K562 (cell line): ENCODE data around the gene ORAI3. TPM values are rescaled to one million over a fixed set of nuclear protein-coding genes. Genes with fewer than 3 reads are reported as not detected.
A peak's percentile ranks its signal among the peaks of the same experiment; 100 is the strongest.

Experiments used
- CBFA2T3 ChIP-seq: fragments of 450-650 bp; IDR thresholded peaks from 2 replicates; pipeline ENCODE4 v1.6.1; 2017
- CBX1 ChIP-seq: sonication (generic); IDR thresholded peaks from 2 replicates; pipeline ENCODE4 v1.6.1; 2016; ENCODE audit warnings: antibody characterized with exemption, low read depth, mild to moderate bottlenecking
- MBD2 ChIP-seq: sonication (generic); IDR thresholded peaks from 2 replicates; pipeline ENCODE4 v1.6.1; 2016; ENCODE audit warnings: low read depth, borderline replicate concordance
- MCM5 ChIP-seq: fragments of 450-650 bp; IDR thresholded peaks from 2 replicates; pipeline ENCODE4 v1.6.1; 2016; ENCODE audit warnings: low read depth
- MTA1 ChIP-seq: fragments of 450-650 bp; IDR thresholded peaks from 2 replicates; pipeline ENCODE4 v1.6.1; 2017; ENCODE audit warnings: borderline replicate concordance
- MYNN ChIP-seq, 2 experiments: sonication (generic); formaldehyde crosslinking in 1 of 2; IDR thresholded peaks; 2 replicates each; pipeline versions ENCODE4 v1.5.0 to v1.6.1; 2016 to 2020; ENCODE audit warnings: antibody characterized with exemption in 1 of 2, missing genetic modification reagents in 1 of 2
- NFIX ChIP-seq: fragments of 250-450 bp; sonication (Bioruptor Pico); IDR thresholded peaks from 2 replicates; pipeline ENCODE4 v1.4.0; 2020; ENCODE audit warnings: low read depth, mild to moderate bottlenecking, moderate library complexity
- POLR2A ChIP-seq: fragments of 450-650 bp; conservative IDR thresholded peaks from 2 replicates; pipeline ENCODE4 v1.6.1; 2016
- RBM17 ChIP-seq: fragments of 200-400 bp; formaldehyde crosslinking; IDR thresholded peaks from 2 replicates; pipeline ENCODE4 v1.6.1; 2017; ENCODE audit warnings: low read depth, mild to moderate bottlenecking, low read length, borderline replicate concordance
- SAFB ChIP-seq: fragments of 200-400 bp; formaldehyde crosslinking; IDR thresholded peaks from 2 replicates; pipeline ENCODE4 v1.6.1; 2017; ENCODE audit warnings: low read depth, low read length, borderline replicate concordance
- SMAD1 ChIP-seq: fragments of 150-350 bp; IDR thresholded peaks from 2 replicates; pipeline ENCODE4 v1.6.1; 2014; ENCODE audit warnings: low read length, low read depth; ENCODE audit not compliant: partially characterized antibody
- SMAD4 ChIP-seq: fragments of 250-450 bp; sonication (Bioruptor Pico); conservative IDR thresholded peaks from 2 replicates; pipeline ENCODE4 v1.8.0; 2021; ENCODE audit warnings: inconsistent platforms, mild to moderate bottlenecking, moderate library complexity
- SOX6 ChIP-seq: fragments of 450-650 bp; IDR thresholded peaks from 2 replicates; pipeline ENCODE4 v1.6.1; 2014; ENCODE audit warnings: mild to moderate bottlenecking
- TAL1 ChIP-seq: fragments of 450-650 bp; IDR thresholded peaks from 2 replicates; pipeline ENCODE4 v1.6.1; 2016; ENCODE audit warnings: mild to moderate bottlenecking
- XRCC4 ChIP-seq: IDR thresholded peaks from one replicate; pipeline ENCODE4 v1.6.1; 2011; ENCODE audit not compliant: insufficient read depth, insufficient read length; ENCODE audit errors: extremely low read depth
- ZBTB1 ChIP-seq: sonication (generic); formaldehyde crosslinking; IDR thresholded peaks from 2 replicates; pipeline ENCODE4 v1.8.1; 2023; ENCODE audit warnings: missing genetic modification reagents, low read depth, mild to moderate bottlenecking, borderline replicate concordance
- ZNF146 ChIP-seq: IDR thresholded peaks from one replicate; pipeline ENCODE4 v1.6.1; 2018; ENCODE audit warnings: missing compliant biosample characterization; ENCODE audit not compliant: unreplicated experiment
- ZNF175 ChIP-seq: fragments of 200-800 bp; sonication (Bioruptor generic); IDR thresholded peaks from 2 replicates; pipeline ENCODE4 v1.6.1; 2016; ENCODE audit warnings: low read depth, mild to moderate bottlenecking, missing genetic modification characterization, missing compliant biosample characterization
- ZNF436 ChIP-seq: fragments of 250-450, 450-650 bp; sonication (Bioruptor Pico); formaldehyde crosslinking; IDR thresholded peaks from 2 replicates; pipeline ENCODE4 v1.7.0; 2020; ENCODE audit warnings: mild to moderate bottlenecking
- ZSCAN29 ChIP-seq: fragments of 450-650 bp; IDR thresholded peaks from 2 replicates; pipeline ENCODE4 v1.6.1; 2017
- ZSCAN32 ChIP-seq: fragments of 450-650 bp; formaldehyde crosslinking; IDR thresholded peaks from 2 replicates; pipeline ENCODE4 v1.4.0; 2020; ENCODE audit warnings: mild to moderate bottlenecking, moderate library complexity
- polyA plus RNA-seq, 8 experiments: library from polyadenylated mRNA; depleted of rRNA in 4 of 8; stranded (reverse) in 5 of 8; unstranded in 3 of 8; fragments of >200 nt; fragmentation: Nextera tagmentation in 2 of 8; fragmentation: Illumina TruSeq in 1 of 8; extraction: Ambion mirVana in 2 of 8; extraction: Trizol in 1 of 8; gene quantifications; 2 replicates each; pipeline versions ENCODE4 v1.2.1 to v1.2.3, GENCODE V29; 2011 to 2014; ENCODE audit warnings: inconsistent platforms in 1 of 8, missing spikeins in 1 of 8
- total RNA-seq, 7 experiments: library from RNA; depleted of rRNA in 6 of 7; stranded (reverse); fragments of >200 nt in 6 of 7; fragmentation: Illumina TruSeq in 2 of 7; extraction: Trizol in 2 of 7; gene quantifications; 2 replicates each; pipeline versions ENCODE4 v1.2.1 to v1.2.3, GENCODE V29; 2011 to 2021; ENCODE audit warnings: low replicate concordance in 1 of 7
- TF ChIP-seq, protein P1 (sequence below): fragments of 450-650 bp; IDR thresholded peaks from 2 replicates; pipeline ENCODE4 v1.6.1; 2016; ENCODE audit warnings: missing biosample characterization, missing genetic modification characterization
- TF ChIP-seq, protein P2 (sequence below): sonication (generic); formaldehyde crosslinking; IDR thresholded peaks from 2 replicates; pipeline ENCODE4 v1.8.0; 2022; ENCODE audit warnings: mild to moderate bottlenecking, missing genetic modification reagents, borderline replicate concordance
- TF ChIP-seq, protein P3 (sequence below), 2 experiments: fragments of 250-450 bp in 1 of 2; fragments of 450-650 bp in 1 of 2; sonication (Bioruptor Pico) in 1 of 2; IDR thresholded peaks; 2 replicates each; pipeline versions ENCODE4 v1.6.1 to v1.8.0; 2016 to 2021; ENCODE audit warnings: mild to moderate bottlenecking in 2 of 2, moderate library complexity in 2 of 2, missing compliant biosample characterization in 1 of 2, missing genetic modification characterization in 1 of 2
- TF ChIP-seq, protein P4 (sequence below): fragments of 250-450 bp; sonication (Bioruptor Pico); IDR thresholded peaks from 2 replicates; pipeline ENCODE4 v1.8.0; 2021; ENCODE audit warnings: borderline replicate concordance, mild to moderate bottlenecking, moderate library complexity; ENCODE audit not compliant: poor library complexity, severe bottlenecking

ORAI3 gene
- total and polyA plus RNA-seq, 9 of the 15 experiments (the other 6 are each of a cell fraction or from before 2014, with no cell fraction given), result 4.9 to 23.3 (median 14.1) TPM

DNA sequence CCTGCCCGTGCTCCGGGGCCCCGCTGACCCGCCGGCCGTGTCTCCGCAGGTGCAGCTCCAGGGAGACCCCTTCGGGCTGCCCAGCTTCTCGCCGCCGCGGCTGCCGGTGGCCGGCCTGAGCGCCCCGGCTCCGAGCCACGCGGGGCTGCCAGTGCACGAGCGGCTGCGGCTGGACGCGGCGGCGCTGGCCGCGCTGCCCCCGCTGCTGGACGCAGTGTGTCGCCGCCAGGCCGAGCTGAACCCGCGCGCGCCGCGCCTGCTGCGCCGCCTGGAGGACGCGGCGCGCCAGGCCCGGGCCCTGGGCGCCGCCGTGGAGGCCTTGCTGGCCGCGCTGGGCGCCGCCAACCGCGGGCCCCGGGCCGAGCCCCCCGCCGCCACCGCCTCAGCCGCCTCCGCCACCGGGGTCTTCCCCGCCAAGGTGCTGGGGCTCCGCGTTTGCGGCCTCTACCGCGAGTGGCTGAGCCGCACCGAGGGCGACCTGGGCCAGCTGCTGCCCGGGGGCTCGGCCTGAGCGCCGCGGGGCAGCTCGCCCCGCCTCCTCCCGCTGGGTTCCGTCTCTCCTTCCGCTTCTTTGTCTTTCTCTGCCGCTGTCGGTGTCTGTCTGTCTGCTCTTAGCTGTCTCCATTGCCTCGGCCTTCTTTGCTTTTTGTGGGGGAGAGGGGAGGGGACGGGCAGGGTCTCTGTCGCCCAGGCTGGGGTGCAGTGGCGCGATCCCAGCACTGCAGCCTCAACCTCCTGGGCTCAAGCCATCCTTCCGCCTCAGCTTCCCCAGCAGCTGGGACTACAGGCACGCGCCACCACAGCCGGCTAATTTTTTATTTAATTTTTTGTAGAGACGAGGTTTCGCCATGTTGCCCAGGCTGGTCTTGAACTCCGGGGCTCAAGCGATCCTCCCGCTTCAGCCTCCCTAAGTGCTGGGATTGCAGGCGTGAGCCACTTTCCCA, 46.6 kb upstream of the ORAI3 start (continued):
- TF ChIP-seq ZBTB1 (peak; percentile 63; the same call in 1 of the 2 replicates), ZSCAN29 (no peak), NFIX (no peak), ZNF146 (CRISPR knock-in tag) (no peak), CBFA2T3 (no peak), MCM5 (no peak), CBX1 (peak; percentile 18; the same call in 1 of the 2 replicates), MBD2 (no peak), XRCC4 (no peak), SAFB (no peak), POLR2A (peak; percentile 60), MYNN (IDR thresholded peaks at IDR 0.05) (no peak), MYNN (CRISPR knock-in tag; IDR thresholded peaks at IDR 0.05) (no peak), ZNF436 (CRISPR knock-in tag) (no peak), MTA1 (no peak), ZSCAN32 (CRISPR knock-in tag) (no peak), RBM17 (no peak), SOX6 (no peak), SMAD1 (no peak), SMAD4 (CRISPR knock-in tag) (peak; percentile 92), TAL1 (no peak), ZNF175 (CRISPR knock-in tag) (no peak)
- TF ChIP-seq, protein P1, sequence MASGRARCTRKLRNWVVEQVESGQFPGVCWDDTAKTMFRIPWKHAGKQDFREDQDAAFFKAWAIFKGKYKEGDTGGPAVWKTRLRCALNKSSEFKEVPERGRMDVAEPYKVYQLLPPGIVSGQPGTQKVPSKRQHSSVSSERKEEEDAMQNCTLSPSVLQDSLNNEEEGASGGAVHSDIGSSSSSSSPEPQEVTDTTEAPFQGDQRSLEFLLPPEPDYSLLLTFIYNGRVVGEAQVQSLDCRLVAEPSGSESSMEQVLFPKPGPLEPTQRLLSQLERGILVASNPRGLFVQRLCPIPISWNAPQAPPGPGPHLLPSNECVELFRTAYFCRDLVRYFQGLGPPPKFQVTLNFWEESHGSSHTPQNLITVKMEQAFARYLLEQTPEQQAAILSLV (tag), result no peak
- TF ChIP-seq, protein P2, sequence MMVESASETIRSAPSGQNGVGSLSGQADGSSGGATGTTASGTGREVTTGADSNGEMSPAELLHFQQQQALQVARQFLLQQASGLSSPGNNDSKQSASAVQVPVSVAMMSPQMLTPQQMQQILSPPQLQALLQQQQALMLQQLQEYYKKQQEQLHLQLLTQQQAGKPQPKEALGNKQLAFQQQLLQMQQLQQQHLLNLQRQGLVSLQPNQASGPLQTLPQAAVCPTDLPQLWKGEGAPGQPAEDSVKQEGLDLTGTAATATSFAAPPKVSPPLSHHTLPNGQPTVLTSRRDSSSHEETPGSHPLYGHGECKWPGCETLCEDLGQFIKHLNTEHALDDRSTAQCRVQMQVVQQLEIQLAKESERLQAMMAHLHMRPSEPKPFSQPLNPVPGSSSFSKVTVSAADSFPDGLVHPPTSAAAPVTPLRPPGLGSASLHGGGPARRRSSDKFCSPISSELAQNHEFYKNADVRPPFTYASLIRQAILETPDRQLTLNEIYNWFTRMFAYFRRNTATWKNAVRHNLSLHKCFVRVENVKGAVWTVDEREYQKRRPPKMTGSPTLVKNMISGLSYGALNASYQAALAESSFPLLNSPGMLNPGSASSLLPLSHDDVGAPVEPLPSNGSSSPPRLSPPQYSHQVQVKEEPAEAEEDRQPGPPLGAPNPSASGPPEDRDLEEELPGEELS (CRISPR knock-in tag), result no peak
- TF ChIP-seq, protein P3, sequence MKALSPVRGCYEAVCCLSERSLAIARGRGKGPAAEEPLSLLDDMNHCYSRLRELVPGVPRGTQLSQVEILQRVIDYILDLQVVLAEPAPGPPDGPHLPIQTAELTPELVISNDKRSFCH (CRISPR knock-in tag; IDR thresholded peaks at IDR 0.05), result no peak
- TF ChIP-seq, protein P3 (tag; IDR thresholded peaks at IDR 0.05), result peak; percentile 54; the same call in 1 of the 2 replicates
- TF ChIP-seq, protein P4, sequence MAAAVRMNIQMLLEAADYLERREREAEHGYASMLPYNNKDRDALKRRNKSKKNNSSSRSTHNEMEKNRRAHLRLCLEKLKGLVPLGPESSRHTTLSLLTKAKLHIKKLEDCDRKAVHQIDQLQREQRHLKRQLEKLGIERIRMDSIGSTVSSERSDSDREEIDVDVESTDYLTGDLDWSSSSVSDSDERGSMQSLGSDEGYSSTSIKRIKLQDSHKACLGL (CRISPR knock-in tag), result no peak
